Urinary bladder (tissue), 4 donors: ENCODE results near the gene PSMD8. TPM values are rescaled to one million over a fixed set of nuclear protein-coding genes. Genes with fewer than 3 reads are reported as not detected.
"Not testable (repeated sequence)": the region's sequence is repeated elsewhere in the genome, so short reads cannot be mapped to it uniquely, and the experiment has no call there.

Source experiments
- DNase-seq: peaks from one replicate; pipeline ENCODE4 v3.0.0-alpha.2; 2015; ENCODE audit errors: extremely low spot score
- H3K27ac ChIP-seq: one replicate; pipeline ENCODE4 v1.5.1; 2013; ENCODE audit warnings: low read depth, mild to moderate bottlenecking, moderate library complexity
- H3K36me3 ChIP-seq: one replicate; pipeline ENCODE4 v1.6.1; 2013; ENCODE audit warnings: mild to moderate bottlenecking, moderate library complexity; ENCODE audit not compliant: insufficient read depth
- H3K4me1 ChIP-seq: one replicate; pipeline ENCODE4 v1.6.1; 2013; ENCODE audit warnings: mild to moderate bottlenecking, moderate library complexity; ENCODE audit not compliant: insufficient read depth
- H3K4me3 ChIP-seq: one replicate; pipeline ENCODE4 v1.5.1; 2013; ENCODE audit warnings: low read depth, low read length
- WGBS: extraction: QIAGEN DNeasy Blood & Tissue Kit; methylation state at CpG from one replicate; pipeline ENCODE4 v1.1.7; 2013; 5-methylcytosine and 5-hydroxymethylcytosine counted together
- polyA plus RNA-seq: library from polyadenylated mRNA; stranded (reverse); fragments of 200-250 nt; gene quantifications from one replicate; pipeline ENCODE4 v1.2.3, GENCODE V29; 2013
- total RNA-seq: library from RNA; depleted of rRNA; stranded (reverse); fragments of >200 nt; gene quantifications from one replicate; pipeline ENCODE4 v1.2.3, GENCODE V29; 2014
- donor health status: healthy with polysubstance abuse.
- donor health status: healthy.

The PSMD8 gene
- total and polyA plus RNA-seq, 2 donors: 102 to 166 TPM

GRCh38 chr19:38400361-38400760, 26.0 kb downstream of the PSMD8 start:
- Histone ChIP-seq H3K4me3 (no peak overlapping the region), H3K4me1 (no peaks in the 10 kb centered on the region), H3K36me3 (no peaks in the 10 kb centered on the region), H3K27ac (no peak overlapping the region)
- no peak for DNase-seq
- WGBS: 67% methylated on average over 5 of the region's 5 CpGs

- H3K36me3 ChIP-seq: no peaks in the 10 kb centered on the region
- H3K27ac ChIP-seq: no peak overlapping the region
- WGBS: 61% methylated on average over 3 of the region's 3 CpGs
- H3K4me3 ChIP-seq: no peak overlapping the region
- H3K4me1 ChIP-seq: no peaks in the 10 kb centered on the region
- DNase-seq: no peak
These were observed 26.8 kb downstream of the PSMD8 start for GRCh38 chr19:38401148-38401547.

- DNase-seq: no peak
- peaks cover 3% of the 10 kb centered on the region for H3K36me3 ChIP-seq
- WGBS: 2% methylated on average over 18 of the region's 18 CpGs
- H3K27ac ChIP-seq: no peak overlapping the region
- no peaks in the 10 kb centered on the region for H3K4me1 ChIP-seq
- H3K4me3 ChIP-seq: peak overlapping the region; percentile 2
These were observed 28.2 kb downstream of the PSMD8 start for GRCh38 chr19:38402623-38402966.

- H3K36me3 ChIP-seq: peaks cover 3% of the 10 kb centered on the region
- H3K27ac ChIP-seq: peak within 1 kb of the TSS; percentile 44
- under 1% methylated on average over 82 of the region's 82 CpGs for WGBS
- no peaks in the 10 kb centered on the region for H3K4me1 ChIP-seq
- H3K4me3 ChIP-seq: peak within 1 kb of the TSS; percentile 86
- peak; percentile 89 for DNase-seq
These were observed 28.8 kb downstream of the PSMD8 start, which contains the start of gene FAM98C for GRCh38 chr19:38402967-38403674. FAM98C (plus strand) TSS chr19:38403093; CDS start chr19:38403154, 61 bp downstream.

GRCh38 chr19:38404858-38405257, 30.5 kb downstream of the PSMD8 start:
- Histone ChIP-seq H3K4me3 (no peak overlapping the region), H3K36me3 (peaks cover 3% of the 10 kb centered on the region), H3K4me1 (no peaks in the 10 kb centered on the region), H3K27ac (no peak overlapping the region)
- WGBS: 93% methylated on average over 6 of the region's 6 CpGs
- DNase-seq: no peak

DNA sequence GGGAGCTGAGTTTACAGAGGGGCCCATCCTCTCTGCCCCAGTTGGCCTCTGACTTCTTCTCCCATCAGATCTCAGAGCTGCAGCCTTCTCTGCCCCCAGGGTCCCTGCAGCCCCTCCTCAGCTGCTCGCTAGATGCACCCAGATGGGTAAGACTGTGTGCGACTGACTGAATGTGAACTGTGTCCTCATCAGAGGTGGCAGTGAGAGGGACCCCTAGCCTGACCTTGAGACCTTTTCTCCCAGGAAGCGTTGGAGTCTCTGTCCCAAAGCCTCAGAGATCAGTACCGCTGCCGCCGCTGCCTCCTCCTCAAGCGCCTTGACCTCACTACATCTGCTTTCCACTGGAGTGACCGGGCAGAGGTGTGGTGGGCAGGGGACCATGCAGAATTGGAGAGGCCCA, 30.9 kb downstream of the PSMD8 start:
- 90% methylated on average over 8 of the region's 8 CpGs for WGBS
- H3K36me3 ChIP-seq: peaks cover 3% of the 10 kb centered on the region
- no peak overlapping the region for H3K27ac ChIP-seq
- no peak overlapping the region for H3K4me3 ChIP-seq
- no peaks in the 10 kb centered on the region for H3K4me1 ChIP-seq
- no peak for DNase-seq

GRCh38 chr19:38409631-38410133, 35.3 kb downstream of the PSMD8 start:
- no peaks in the 10 kb centered on the region for H3K4me1 ChIP-seq
- WGBS: 43% methylated on average over 7 of the region's 7 CpGs
- DNase-seq: no peak

DNA sequence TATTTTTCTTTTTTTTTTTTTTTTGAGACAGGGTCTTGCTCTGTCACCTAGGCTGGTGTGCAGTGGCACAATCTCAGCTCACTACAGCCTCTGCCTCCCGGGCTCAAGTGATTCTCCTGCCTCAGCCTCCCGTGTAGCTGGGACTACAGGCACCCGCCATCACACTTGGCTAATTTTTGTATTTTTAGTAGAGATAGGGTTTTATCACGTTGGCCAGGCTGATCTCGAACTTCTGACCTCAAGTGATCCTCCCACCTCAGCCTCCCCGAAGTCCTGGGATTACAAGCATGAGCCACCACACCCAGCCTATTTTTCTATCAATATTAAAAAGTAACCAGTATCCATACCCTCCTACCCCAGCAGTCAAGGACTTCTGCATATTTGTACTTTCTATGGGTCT, 36.0 kb downstream of the PSMD8 start:
- not testable (repeated sequence) for DNase-seq, H3K36me3 ChIP-seq, H3K27ac ChIP-seq, H3K4me3 ChIP-seq, H3K4me1 ChIP-seq
- 79% methylated on average over 6 of the region's 6 CpGs for WGBS

More at GRCh38 chr19:38409631-38410133, 35.3 kb downstream of the PSMD8 start:
- H3K36me3 ChIP-seq: peaks cover 3% of the 10 kb centered on the region
- no peak overlapping the region for H3K27ac ChIP-seq
- H3K4me3 ChIP-seq: no peak overlapping the region

DNA sequence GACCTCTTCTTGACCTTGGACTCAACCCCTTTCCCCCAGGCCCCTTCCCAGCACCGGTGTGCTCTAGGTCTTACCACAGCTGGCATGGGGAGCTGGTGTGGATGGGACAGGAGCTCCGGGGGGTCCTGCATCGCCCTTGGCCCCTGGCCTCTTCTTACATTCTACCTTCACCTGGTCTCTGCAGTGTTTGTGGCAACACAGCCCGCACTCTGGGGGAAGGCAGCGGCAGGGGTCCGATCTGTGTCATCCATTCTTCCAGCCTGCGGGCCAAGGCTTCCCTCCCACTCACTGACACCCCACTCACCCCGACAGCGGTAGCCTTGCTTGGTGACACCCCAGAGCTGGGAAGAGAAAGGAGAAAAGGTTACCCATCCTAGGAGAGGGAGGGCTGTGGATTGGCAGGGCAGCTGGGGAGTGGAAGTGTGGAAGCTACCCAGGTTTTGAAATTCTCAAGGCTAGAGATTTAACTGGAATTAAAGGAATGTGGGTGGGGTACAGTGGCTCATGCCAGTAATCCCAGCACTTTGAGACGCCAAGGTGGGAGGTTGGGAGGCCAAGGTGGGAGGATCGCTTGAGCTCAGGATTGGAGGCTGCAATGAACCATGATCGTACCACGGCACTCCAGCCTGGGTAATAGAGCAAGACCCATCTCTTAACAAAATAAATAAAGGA, 36.8 kb downstream of the PSMD8 start:
- DNase-seq: no peak
- WGBS: 84% methylated on average over 13 of the region's 13 CpGs
- no peaks in the 10 kb centered on the region for H3K4me1 ChIP-seq

GRCh38 chr19:38411898-38412297, 37.5 kb downstream of the PSMD8 start:
- not testable (repeated sequence) for H3K4me3 ChIP-seq, H3K27ac ChIP-seq, H3K4me1 ChIP-seq, DNase-seq, H3K36me3 ChIP-seq
- 92% methylated on average over 5 of the region's 5 CpGs for WGBS

More for the DNA sequence above, 36.8 kb downstream of the PSMD8 start:
- Histone ChIP-seq H3K36me3 (peaks cover 3% of the 10 kb centered on the region), H3K4me3 (no peak overlapping the region), H3K27ac (no peak overlapping the region)

GRCh38 chr19:38412491-38412890, 38.1 kb downstream of the PSMD8 start:
- no peak for DNase-seq
- 82% methylated on average over 8 of the region's 8 CpGs for WGBS
- no peak overlapping the region for H3K27ac ChIP-seq
- H3K36me3 ChIP-seq: no peaks in the 10 kb centered on the region
- H3K4me1 ChIP-seq: no peaks in the 10 kb centered on the region
- no peak overlapping the region for H3K4me3 ChIP-seq

DNA sequence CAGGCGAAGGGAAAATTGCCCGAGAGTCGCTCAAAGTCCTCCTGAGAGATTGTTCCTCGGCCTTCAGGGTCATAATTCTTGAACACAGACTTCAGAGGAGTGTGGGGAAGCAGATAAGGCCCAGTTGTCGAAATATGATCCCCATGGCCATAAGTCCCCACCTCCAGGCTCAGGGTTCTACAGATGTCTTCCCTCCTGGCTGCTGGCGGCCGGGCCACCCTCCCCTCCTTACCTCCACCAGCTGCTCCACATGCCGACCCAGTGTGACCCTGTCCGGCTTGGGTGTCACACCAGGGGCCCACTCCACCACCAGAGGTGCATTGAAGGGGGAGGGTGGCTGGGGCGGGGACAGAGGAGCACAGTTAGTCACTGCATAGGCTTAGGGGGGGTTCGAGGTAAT, 38.6 kb downstream of the PSMD8 start:
- no peaks in the 10 kb centered on the region for H3K36me3 ChIP-seq
- H3K27ac ChIP-seq: no peak overlapping the region
- 55% methylated on average over 11 of the region's 11 CpGs for WGBS
- no peaks in the 10 kb centered on the region for H3K4me1 ChIP-seq
- H3K4me3 ChIP-seq: no peak overlapping the region
- no peak for DNase-seq

- no peak overlapping the region for H3K4me3 ChIP-seq
- no peak for DNase-seq
- H3K27ac ChIP-seq: no peak overlapping the region
- no peaks in the 10 kb centered on the region for H3K4me1 ChIP-seq
- WGBS: 84% methylated on average over 6 of the region's 6 CpGs
- no peaks in the 10 kb centered on the region for H3K36me3 ChIP-seq
These were observed 39.0 kb downstream of the PSMD8 start for GRCh38 chr19:38413416-38413815.

DNA sequence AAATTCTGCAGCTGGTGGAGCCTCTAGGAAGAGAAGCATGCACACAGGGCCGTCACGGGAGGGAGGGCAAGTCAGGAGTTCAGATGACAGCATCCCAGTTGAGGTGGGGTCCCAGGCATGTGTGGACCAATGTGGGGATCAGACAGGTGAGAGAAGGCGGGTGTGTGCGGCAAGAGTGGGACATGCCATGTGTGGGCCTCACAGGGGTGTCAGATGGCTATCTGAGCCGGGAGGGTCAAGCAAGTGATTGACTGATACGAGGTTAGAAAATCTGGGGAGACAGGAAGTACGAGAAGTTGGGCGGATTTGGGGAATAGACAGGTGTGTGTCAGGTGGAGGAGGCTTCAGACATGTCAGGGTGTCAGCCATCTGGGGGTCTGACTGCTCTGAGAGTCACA, 42.8 kb downstream of the PSMD8 start:
- Histone ChIP-seq H3K4me1 (no peaks in the 10 kb centered on the region), H3K27ac (no peak overlapping the region), H3K4me3 (no peak overlapping the region), H3K36me3 (no peaks in the 10 kb centered on the region)
- WGBS: 68% methylated on average over 8 of the region's 8 CpGs
- DNase-seq: no peak
